ENCODE results near the gene PIGBOS1.

The PIGBOS1 gene

GRCh38 chr15:55277715-55278114 lies 41.2 kb downstream of the PIGBOS1 start:
- TF ChIP-seq CTCF (conservative IDR thresholded peaks at IDR 0.05; ENCODE audit: low read length): no peak
- H3K4me3 ChIP-seq (ENCODE audit: low read length): no peak overlapping the region
- DNase-seq (ENCODE audit: low read depth): no peak

GRCh38 chr15:55277116-55277564 lies 41.8 kb downstream of the PIGBOS1 start:
- TF ChIP-seq CTCF (conservative IDR thresholded peaks at IDR 0.05; ENCODE audit: low read length): no peak
- H3K4me3 ChIP-seq (ENCODE audit: low read length): no peak overlapping the region

GRCh38 chr15:55276324-55276723 lies 42.6 kb downstream of the PIGBOS1 start:
- H3K4me3 ChIP-seq (ENCODE audit: low read length): no peak overlapping the region
- TF ChIP-seq CTCF (conservative IDR thresholded peaks at IDR 0.05; ENCODE audit: low read length): no peak
- DNase-seq (ENCODE audit: low read depth): no peak

More at GRCh38 chr15:55277116-55277564, 41.8 kb downstream of the PIGBOS1 start:
- DNase-seq (ENCODE audit: low read depth): no peak

GRCh38 chr15:55270291-55270690 lies 48.6 kb downstream of the PIGBOS1 start:
- no peak for TF ChIP-seq CTCF (conservative IDR thresholded peaks at IDR 0.05; ENCODE audit: low read length)
- H3K4me3 ChIP-seq (ENCODE audit: low read length): no peak overlapping the region
- peak; percentile 9 for DNase-seq (ENCODE audit: low read depth)

GRCh38 chr15:55268176-55268695 lies 50.7 kb downstream of the PIGBOS1 start:
- TF ChIP-seq CTCF (conservative IDR thresholded peaks at IDR 0.05; ENCODE audit: low read length): no peak
- DNase-seq (ENCODE audit: low read depth): peak; percentile 4
- no peak overlapping the region for H3K4me3 ChIP-seq (ENCODE audit: low read length)

GRCh38 chr15:55267401-55268175 lies 51.3 kb downstream of the PIGBOS1 start:
- no peak overlapping the region for H3K4me3 ChIP-seq (ENCODE audit: low read length)
- DNase-seq (ENCODE audit: low read depth): peak; percentile 15
- no peak for TF ChIP-seq CTCF (conservative IDR thresholded peaks at IDR 0.05; ENCODE audit: low read length)

Measured in AG10803 (cell line).